AG09309 (cell line): ENCODE results near the gene ATAD5.

Experiments
- DNase-seq: peaks from one replicate; pipeline ENCODE4 v3.0.0-alpha.2; 2010; ENCODE audit warnings: low read depth
- H3K4me3 ChIP-seq: 2 replicates; pipeline ENCODE4 v1.5.1; 2011; ENCODE audit warnings: mild to moderate bottlenecking, low read depth, low read length, moderate library complexity; ENCODE audit not compliant: control insufficient read depth
- CTCF ChIP-seq: IDR thresholded peaks from 2 replicates; pipeline ENCODE4 v1.5.1; 2011; ENCODE audit warnings: mild to moderate bottlenecking, low read depth, low read length, inconsistent platforms; ENCODE audit not compliant: insufficient read depth, control insufficient read depth; ENCODE audit errors: missing control alignments

Gene ATAD5

GRCh38 chr17:30838202-30838807 is 6.5 kb downstream of the ATAD5 start:
- TF ChIP-seq CTCF: no peak
- no peak overlapping the region for H3K4me3 ChIP-seq
- DNase-seq: no peak

GRCh38 chr17:30840771-30841170 is 9.0 kb downstream of the ATAD5 start:
- no peak overlapping the region for H3K4me3 ChIP-seq

GRCh38 chr17:30848021-30848420 is 16.3 kb downstream of the ATAD5 start:
- DNase-seq: no peak
- TF ChIP-seq CTCF: no peak
- no peak overlapping the region for H3K4me3 ChIP-seq

More at GRCh38 chr17:30840771-30841170, 9.0 kb downstream of the ATAD5 start:
- no peak for DNase-seq
- TF ChIP-seq CTCF: no peak

- no peak for TF ChIP-seq CTCF
- no peak for DNase-seq
- H3K4me3 ChIP-seq: no peak overlapping the region
Observed at GRCh38 chr17:30854146-30854545, 22.4 kb downstream of the ATAD5 start.

GRCh38 chr17:30858556-30859250 is 26.9 kb downstream of the ATAD5 start:
- H3K4me3 ChIP-seq: no peak overlapping the region
- no peak for TF ChIP-seq CTCF
- no peak for DNase-seq

GRCh38 chr17:30864636-30865035 is 32.9 kb downstream of the ATAD5 start:
- DNase-seq: no peak
- no peak overlapping the region for H3K4me3 ChIP-seq
- no peak for TF ChIP-seq CTCF
